ENCODE data around the gene CPNE6.

The CPNE6 gene

GRCh38 chr14:24054646-24055045 lies 16.7 kb upstream of the CPNE6 start:
- no peak for DNase-seq (ENCODE audit: low spot score)

- no peak for DNase-seq (ENCODE audit: low spot score)
These were observed 15.2 kb upstream of the CPNE6 start for GRCh38 chr14:24055971-24056799.

- DNase-seq (ENCODE audit: low spot score): no peak
These were observed 14.6 kb upstream of the CPNE6 start for GRCh38 chr14:24056800-24057184.

- DNase-seq (ENCODE audit: low spot score): no peak
These were observed 14.1 kb upstream of the CPNE6 start for GRCh38 chr14:24057271-24057670.

- no peak for DNase-seq (ENCODE audit: low spot score)
These were observed 13.5 kb upstream of the CPNE6 start for GRCh38 chr14:24057867-24058259.

- DNase-seq (ENCODE audit: low spot score): peak; percentile 79
These were observed 13.0 kb upstream of the CPNE6 start for GRCh38 chr14:24058260-24058950.

- DNase-seq (ENCODE audit: low spot score): no peak
These were observed 12.3 kb upstream of the CPNE6 start for GRCh38 chr14:24058951-24059475.

- DNase-seq (ENCODE audit: low spot score): no peak
These were observed 11.4 kb upstream of the CPNE6 start for GRCh38 chr14:24059841-24060388.

GRCh38 chr14:24060443-24060842 lies 10.9 kb upstream of the CPNE6 start:
- DNase-seq (ENCODE audit: low spot score): no peak

- DNase-seq (ENCODE audit: low spot score): no peak
These were observed 10.1 kb upstream of the CPNE6 start for GRCh38 chr14:24060984-24061913.

GRCh38 chr14:24062216-24062980 lies 9.0 kb upstream of the CPNE6 start:
- DNase-seq (ENCODE audit: low spot score): no peak

GRCh38 chr14:24063263-24063836 lies 8.0 kb upstream of the CPNE6 start:
- DNase-seq (ENCODE audit: low spot score): no peak

GRCh38 chr14:24064091-24064795 lies 7.1 kb upstream of the CPNE6 start:
- no peak for DNase-seq (ENCODE audit: low spot score)

GRCh38 chr14:24064856-24065255 lies 6.5 kb upstream of the CPNE6 start:
- DNase-seq (ENCODE audit: low spot score): no peak

GRCh38 chr14:24065408-24065807 lies 6.0 kb upstream of the CPNE6 start:
- DNase-seq (ENCODE audit: low spot score): no peak

- DNase-seq (ENCODE audit: low spot score): no peak
These were observed 4.7 kb upstream of the CPNE6 start for GRCh38 chr14:24066496-24067132.

GRCh38 chr14:24067133-24068082 lies 4.0 kb upstream of the CPNE6 start:
- no peak for DNase-seq (ENCODE audit: low spot score)

- no peak for DNase-seq (ENCODE audit: low spot score)
These were observed 2.5 kb upstream of the CPNE6 start for GRCh38 chr14:24068711-24069410.

All from NAMALWA (cell line).